H1 (cell line): ENCODE measurements around the gene SLC7A11.
"Not testable (repeated sequence)": the region's sequence is repeated elsewhere in the genome, so short reads cannot be mapped to it uniquely, and the experiment has no call there.

Experiments
- HDAC2 ChIP-seq, 2 experiments: fragments of 300-600 bp in 1 of 2; sonication (generic) in 1 of 2; IDR thresholded peaks; 2 replicates each; pipeline ENCODE4 v1.6.1; 2011 to 2012; ENCODE audit warnings: low read depth in 2 of 2, low read length in 2 of 2, mild to moderate bottlenecking in 2 of 2, moderate library complexity in 2 of 2, borderline replicate concordance in 1 of 2, inconsistent platforms in 1 of 2
- JUN ChIP-seq: IDR thresholded peaks from 2 replicates; pipeline ENCODE4 v1.6.1; 2011; ENCODE audit warnings: low read depth, mild to moderate bottlenecking, improper control_type of control experiment, low read length
- POLR2AphosphoS5 ChIP-seq: IDR thresholded peaks from 2 replicates; pipeline ENCODE4 v1.6.1; 2011; ENCODE audit warnings: low read depth, low read length

DNA sequence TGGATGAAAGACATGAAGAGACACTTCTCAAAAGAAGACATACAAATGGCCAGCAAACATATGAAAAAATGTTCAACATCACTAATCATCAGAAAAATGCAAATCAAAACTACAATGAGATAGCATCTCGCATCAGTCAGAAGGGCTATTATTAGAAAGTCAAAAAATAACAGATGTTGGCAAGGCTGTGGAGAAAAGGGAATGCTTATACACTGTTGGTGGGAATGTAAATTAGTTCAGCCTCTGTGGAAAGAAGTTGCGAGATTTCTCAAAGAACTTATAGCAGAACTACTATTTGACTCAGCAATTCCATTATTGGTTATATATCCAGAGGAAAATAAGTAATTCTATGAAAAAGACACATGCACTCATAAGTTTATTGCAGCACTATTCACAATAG, 31.6 kb downstream of the SLC7A11 start:
- not testable (repeated sequence) for TF ChIP-seq POLR2AphosphoS5; JUN; HDAC2 (IDR thresholded peaks at IDR 0.05; ENCODE audit: borderline replicate concordance in 1 of 2, low read depth in 2 of 2, low read length in 2 of 2)
